Activated CD8-positive, alpha-beta T cell treated with anti-CD3 and anti-CD28 coated beads, Interleukin-2, amount 10 ng/mL, durations not matched to agents 7 days and 5 days (primary cell): Measurements from ENCODE around the gene SLC12A3. TPM values are rescaled to one million over a fixed set of nuclear protein-coding genes. Genes with fewer than 3 reads are reported as not detected.

Experiments used
- ATAC-seq: fragments of 150-1000 bp; cut with Tn5 transposase; one replicate; pipeline ENCODE4 v1.10.0; 2021; ENCODE audit warnings: moderate library complexity
- CTCF ChIA-PET: fragments of 350-600 bp; sonication (Branson Sonifier 250); formaldehyde crosslinking; loops from one replicate; lab custom pipeline; 2021; ENCODE audit warnings: antibody characterized with exemption; lab: Charles Lee
- POLR2A ChIA-PET: fragments of 350-600 bp; sonication (Branson Sonifier 250); formaldehyde crosslinking; loops from one replicate; lab custom pipeline; 2021; ENCODE audit warnings: antibody characterized with exemption; lab: Charles Lee
- DNase-seq: peaks from one replicate; pipeline ENCODE4 v3.0.0-alpha.2; 2020
- H3K27ac Mint-ChIP-seq: one replicate; pipeline ENCODE4 v1.8.0; 2021; ENCODE audit warnings: mild to moderate bottlenecking, mixed read lengths
- H3K27me3 Mint-ChIP-seq: one replicate; pipeline ENCODE4 v1.8.0; 2021; ENCODE audit warnings: low read depth, mixed read lengths
- H3K36me3 Mint-ChIP-seq: one replicate; pipeline ENCODE4 v1.8.0; 2021; ENCODE audit warnings: low read depth, mixed read lengths
- H3K4me1 Mint-ChIP-seq: one replicate; pipeline ENCODE4 v1.8.0; 2021; ENCODE audit warnings: low read depth, mixed read lengths
- H3K4me3 Mint-ChIP-seq: one replicate; pipeline ENCODE4 v1.8.0; 2021; ENCODE audit warnings: mild to moderate bottlenecking, mixed read lengths
- H3K9me3 Mint-ChIP-seq: one replicate; pipeline ENCODE4 v1.8.0; 2022; ENCODE audit warnings: mixed read lengths; ENCODE audit not compliant: insufficient read depth
- microRNA-seq: library from miRNA; unstranded; fragments of <30 nt; microRNA quantifications from one replicate; pipeline ENCODE4 v1.2.0, GENCODE V29; 2022
- total RNA-seq, 2 experiments: library from RNA; stranded (reverse); gene quantifications; one replicate each; pipeline ENCODE4 v1.2.3, GENCODE V29; 2021

The SLC12A3 gene
- total RNA-seq, 2 experiments from 2014 or later = not detected

DNA sequence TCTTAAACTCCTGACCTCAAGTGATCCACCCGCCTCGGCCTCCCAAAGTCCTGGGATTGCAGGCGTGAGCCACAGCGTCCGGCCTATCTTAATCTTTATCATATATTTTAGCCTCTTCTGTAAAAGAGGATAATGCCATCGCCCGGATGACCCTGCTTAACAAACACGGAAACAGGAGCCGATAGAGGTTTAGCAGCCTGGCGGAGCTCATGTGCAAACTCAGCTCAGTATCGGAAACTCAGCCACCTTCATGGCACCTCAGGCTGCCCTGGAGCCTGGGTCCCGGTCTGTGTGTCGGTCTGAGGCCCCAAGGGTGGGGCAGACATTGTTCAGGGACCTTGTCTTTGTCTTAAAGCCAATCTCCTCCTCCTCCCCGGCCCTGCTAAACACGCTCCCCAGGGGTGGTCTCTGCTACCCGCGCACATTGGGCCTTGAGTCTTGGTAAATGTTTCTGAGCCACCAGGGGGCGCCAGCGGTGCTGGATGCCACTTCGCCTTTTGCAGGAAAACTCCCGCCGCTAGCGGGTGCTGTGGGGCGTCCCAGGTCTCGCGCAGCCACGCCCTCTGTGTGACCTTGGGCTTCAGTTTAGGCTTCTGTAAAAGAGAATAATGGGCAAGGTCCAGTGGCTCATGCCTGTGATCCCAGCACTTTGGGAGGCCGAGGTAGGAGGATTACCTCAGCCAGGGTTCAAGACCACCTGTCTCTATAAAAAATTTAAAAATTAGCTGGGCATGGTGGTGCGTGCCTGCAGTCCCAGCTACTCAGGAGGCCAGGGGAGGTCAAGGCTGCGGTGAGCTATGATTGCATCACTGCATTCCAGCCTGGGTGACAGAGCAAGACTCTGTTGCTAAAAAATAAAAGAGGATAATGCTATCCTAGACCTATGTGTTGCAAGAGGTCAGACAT, 99.5 kb downstream of the SLC12A3 start:
- DNase-seq (peak; percentile 97), ATAC-seq (peak; percentile 90)
- Mint-ChIP-seq H3K27ac (peak overlapping the region; percentile 68), H3K36me3 (no peaks in the 10 kb centered on the region), H3K4me3 (no peak overlapping the region), H3K9me3 (no peaks in the 10 kb centered on the region), H3K4me1 (peaks cover 22% of the 10 kb centered on the region), H3K27me3 (peaks cover 2% of the 10 kb centered on the region)
- CTCF ChIA-PET = interaction anchor here (0.5 to 6.1 kb wide), 76 partner anchors 12 to 356 kb away, joined by 3 to 107 read pairs (median 4); partner anchors contain the start of genes HERPUD1, MT2A, NLRC5 and SLC12A3
- POLR2A ChIA-PET = interaction anchor here (0.6 to 4.1 kb wide), 6 partner anchors 25 to 82 kb away, joined by 3 to 25 read pairs (median 4); partner anchors contain the start of gene NLRC5

Small RNAs within 50 kb of the gene (microRNA-seq; reads per million reads assigned to microRNA genes)
- 5.7 reads per million, percentile 7 among the genes with 10 or more reads in this experiment for gene MIR138-2
- gene MIR6863 = not detected

Other genes with a start within 250 kb of the SLC12A3 start
- 10 to 100 TPM; 65.0 to 74.8 TPM for gene MT1E, start 239.4 kb upstream of the SLC12A3 start, total RNA-seq
- gene MT1M, start 232.5 kb upstream of the SLC12A3 start, total RNA-seq = not detected
- gene MT1A, start 226.5 kb upstream of the SLC12A3 start, total RNA-seq = not detected
- gene MT1B, start 213.3 kb upstream of the SLC12A3 start, total RNA-seq = not detected
- gene MT1F, start 207.2 kb upstream of the SLC12A3 start, total RNA-seq = 10 to 100 TPM; 25.8 to 28.0 TPM
- gene MT1G, start 197.1 kb upstream of the SLC12A3 start, total RNA-seq = 10 to 100 TPM; 30.6 to 36.2 TPM
- gene MT1H, start 195.4 kb upstream of the SLC12A3 start, total RNA-seq = 1 to 10 TPM in 1 of 2 experiments, under 1 TPM in 1; 0.84 to 1.9 TPM
- 10 to 100 TPM; 85.3 to 86.0 TPM for gene MT1X, start 182.7 kb upstream of the SLC12A3 start, total RNA-seq
- 100 to 1,000 TPM; 129 to 143 TPM for gene NUP93, start 135.1 kb upstream of the SLC12A3 start, total RNA-seq
- 10 to 100 TPM; 88.2 to 95.2 TPM for gene HERPUD1, start 66.9 kb downstream of the SLC12A3 start, total RNA-seq
- not detected for gene CETP, start 96.7 kb downstream of the SLC12A3 start, total RNA-seq
- 100 to 1,000 TPM; 280 to 291 TPM for gene NLRC5, start 124.3 kb downstream of the SLC12A3 start, total RNA-seq
- gene CPNE2, start 227.4 kb downstream of the SLC12A3 start, total RNA-seq = 10 to 100 TPM; 11.3 to 12.5 TPM